Activated CD8-positive, alpha-beta memory T cell treated with anti-CD3 and anti-CD28 coated beads for 48 hours (primary cell): ENCODE data around the gene ABITRAM.
A peak's percentile ranks its signal among the peaks of the same experiment; 100 is the strongest.
"Not testable (repeated sequence)": the region's sequence is repeated elsewhere in the genome, so short reads cannot be mapped to it uniquely, and the experiment has no call there.

ENCODE experiments used
- DNase-seq, 3 experiments: peaks; one replicate each; pipeline ENCODE4 v3.0.0-alpha.2; 2020; ENCODE audit warnings: low read depth in 2 of 3, low spot score in 2 of 3

The ABITRAM gene

GRCh38 chr9:108928386-108928785 lies 5.8 kb upstream of the ABITRAM start:
- DNase-seq: no peak

GRCh38 chr9:108933231-108933717 lies 926 bp upstream of the ABITRAM start:
- peak in 1 of 3 experiments; percentile 1 for DNase-seq

GRCh38 chr9:108933718-108934322 lies 380 bp upstream of the ABITRAM start, which contains the start of gene ELP1:
Gene ELP1 (minus strand): TSS chr9:108934124. CDS start chr9:108931146, 2,978 bp downstream.
- peak; percentile 85 to 87 (median 86) for DNase-seq

- no peak for DNase-seq
These were observed 3.5 kb downstream of the ABITRAM start for GRCh38 chr9:108937561-108938305.

- DNase-seq: no peak
These were observed 5.8 kb downstream of the ABITRAM start for GRCh38 chr9:108939975-108940374.

GRCh38 chr9:108950168-108950567 lies 16.0 kb downstream of the ABITRAM start:
- DNase-seq: no peak

GRCh38 chr9:108951578-108951977 lies 17.4 kb downstream of the ABITRAM start:
- DNase-seq: no peak

GRCh38 chr9:108953983-108954574 lies 19.9 kb downstream of the ABITRAM start:
- DNase-seq: no peak

GRCh38 chr9:108956022-108956630 lies 21.9 kb downstream of the ABITRAM start:
- no peak for DNase-seq

GRCh38 chr9:108956631-108957026 lies 22.4 kb downstream of the ABITRAM start:
- DNase-seq: no peak

- DNase-seq: no peak
These were observed 26.1 kb downstream of the ABITRAM start for GRCh38 chr9:108960331-108960730.

GRCh38 chr9:108961151-108961550 lies 27.0 kb downstream of the ABITRAM start:
- no peak for DNase-seq

GRCh38 chr9:108963459-108964143 lies 29.4 kb downstream of the ABITRAM start:
- DNase-seq: no peak

- DNase-seq: no peak
These were observed 33.7 kb downstream of the ABITRAM start for GRCh38 chr9:108967916-108968315.

- not testable (repeated sequence) for DNase-seq
These were observed 37.2 kb downstream of the ABITRAM start for GRCh38 chr9:108971392-108971791.

GRCh38 chr9:108972186-108972585 lies 38.0 kb downstream of the ABITRAM start:
- DNase-seq: no peak

GRCh38 chr9:108972626-108973209 lies 38.5 kb downstream of the ABITRAM start:
- no peak for DNase-seq

GRCh38 chr9:108973895-108974294 lies 39.7 kb downstream of the ABITRAM start:
- DNase-seq: no peak

- DNase-seq: no peak
These were observed 44.0 kb downstream of the ABITRAM start for GRCh38 chr9:108978205-108978604.

GRCh38 chr9:108980893-108981292 lies 46.7 kb downstream of the ABITRAM start:
- DNase-seq: no peak

GRCh38 chr9:108983885-108984284 lies 49.7 kb downstream of the ABITRAM start:
- no peak for DNase-seq
